ENCODE data around the gene COL15A1. TPM values are rescaled to one million over a fixed set of nuclear protein-coding genes. Genes with fewer than 3 reads are reported as not detected.

The COL15A1 gene
- total RNA-seq, 6 experiments from 2014 or later: 0.07 to 0.58 (median 0.11) TPM; not detected in 2

DNA sequence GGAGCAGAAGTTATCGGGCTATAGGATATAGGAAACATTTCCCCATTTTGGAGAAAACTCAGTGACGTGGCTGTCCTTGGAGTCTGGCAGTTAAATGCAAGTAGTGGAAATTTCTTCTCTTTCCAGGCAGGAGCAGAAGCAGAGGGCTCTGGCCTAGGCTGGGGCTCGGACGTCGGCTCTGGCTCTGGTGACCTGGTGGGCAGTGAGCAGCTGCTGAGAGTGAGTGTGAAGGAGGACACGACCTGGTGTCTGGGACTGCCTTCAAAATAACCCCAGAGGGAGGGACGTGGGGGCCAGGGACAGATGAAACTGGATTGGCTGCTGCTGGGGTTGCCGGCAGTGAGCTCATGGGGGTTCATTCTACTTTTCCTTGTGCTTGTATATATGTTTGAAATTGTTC lies 79.5 kb downstream of the COL15A1 start:
- WGBS (ENCODE audit: insufficient coverage, low coverage, low lambda C conversion rate, missing lambda C conversion rate): 62% methylated on average over 4 of the region's 8 CpGs
- intact Hi-C loops (cut with DNase I): no loop called here
- H3K4me1 ChIP-seq: no peaks in the 10 kb centered on the region
- DNase-seq (no peak), ATAC-seq (peak in 1 of 4 donors; percentile 39)
- TF ChIP-seq POLR2A (IDR thresholded peaks at IDR 0.05): no peak
- TF ChIP-seq, protein P1, sequence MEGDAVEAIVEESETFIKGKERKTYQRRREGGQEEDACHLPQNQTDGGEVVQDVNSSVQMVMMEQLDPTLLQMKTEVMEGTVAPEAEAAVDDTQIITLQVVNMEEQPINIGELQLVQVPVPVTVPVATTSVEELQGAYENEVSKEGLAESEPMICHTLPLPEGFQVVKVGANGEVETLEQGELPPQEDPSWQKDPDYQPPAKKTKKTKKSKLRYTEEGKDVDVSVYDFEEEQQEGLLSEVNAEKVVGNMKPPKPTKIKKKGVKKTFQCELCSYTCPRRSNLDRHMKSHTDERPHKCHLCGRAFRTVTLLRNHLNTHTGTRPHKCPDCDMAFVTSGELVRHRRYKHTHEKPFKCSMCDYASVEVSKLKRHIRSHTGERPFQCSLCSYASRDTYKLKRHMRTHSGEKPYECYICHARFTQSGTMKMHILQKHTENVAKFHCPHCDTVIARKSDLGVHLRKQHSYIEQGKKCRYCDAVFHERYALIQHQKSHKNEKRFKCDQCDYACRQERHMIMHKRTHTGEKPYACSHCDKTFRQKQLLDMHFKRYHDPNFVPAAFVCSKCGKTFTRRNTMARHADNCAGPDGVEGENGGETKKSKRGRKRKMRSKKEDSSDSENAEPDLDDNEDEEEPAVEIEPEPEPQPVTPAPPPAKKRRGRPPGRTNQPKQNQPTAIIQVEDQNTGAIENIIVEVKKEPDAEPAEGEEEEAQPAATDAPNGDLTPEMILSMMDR (IDR thresholded peaks at IDR 0.05): no peak
- no peaks in the 10 kb centered on the region for H3K9me3 ChIP-seq
- no peak overlapping the region for H3K27ac ChIP-seq
- H3K27me3 ChIP-seq: no peaks in the 10 kb centered on the region
- no peaks in the 10 kb centered on the region for H3K36me3 ChIP-seq
- H3K4me3 ChIP-seq: no peak overlapping the region

DNA sequence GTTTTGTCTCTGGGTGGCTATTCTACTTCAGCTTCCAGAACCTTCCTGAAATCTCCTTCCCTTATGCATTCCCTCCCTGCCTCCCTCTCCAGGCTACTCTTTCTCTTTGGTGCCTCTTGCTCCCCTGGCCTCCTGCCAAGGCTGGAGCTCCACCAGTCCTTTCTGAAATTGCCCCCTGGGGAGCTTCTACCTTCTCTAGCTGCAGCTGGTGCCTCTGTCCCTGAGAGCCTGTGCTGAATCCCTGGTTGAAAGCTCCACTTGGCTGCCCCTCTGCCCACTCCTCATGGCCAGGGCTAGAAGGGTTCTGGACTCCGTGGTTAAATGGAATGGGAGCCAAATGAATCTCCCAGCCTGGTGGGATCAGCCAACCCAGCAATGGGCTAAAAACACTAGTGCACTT lies 80.1 kb downstream of the COL15A1 start:
- H3K4me1 ChIP-seq: no peaks in the 10 kb centered on the region
- H3K4me3 ChIP-seq: no peak overlapping the region
- DNase-seq: no peak
- WGBS (ENCODE audit: insufficient coverage, low coverage, low lambda C conversion rate, missing lambda C conversion rate): 70% methylated on average over 1 of the region's 1 CpG
- no peaks in the 10 kb centered on the region for H3K36me3 ChIP-seq
- no peak overlapping the region for H3K27ac ChIP-seq
- no peaks in the 10 kb centered on the region for H3K9me3 ChIP-seq
- intact Hi-C loops (cut with DNase I): no loop called here
- no peaks in the 10 kb centered on the region for H3K27me3 ChIP-seq
- ATAC-seq: no peak
- TF ChIP-seq, protein P1 (IDR thresholded peaks at IDR 0.05): no peak
- TF ChIP-seq POLR2A (IDR thresholded peaks at IDR 0.05): no peak

DNA sequence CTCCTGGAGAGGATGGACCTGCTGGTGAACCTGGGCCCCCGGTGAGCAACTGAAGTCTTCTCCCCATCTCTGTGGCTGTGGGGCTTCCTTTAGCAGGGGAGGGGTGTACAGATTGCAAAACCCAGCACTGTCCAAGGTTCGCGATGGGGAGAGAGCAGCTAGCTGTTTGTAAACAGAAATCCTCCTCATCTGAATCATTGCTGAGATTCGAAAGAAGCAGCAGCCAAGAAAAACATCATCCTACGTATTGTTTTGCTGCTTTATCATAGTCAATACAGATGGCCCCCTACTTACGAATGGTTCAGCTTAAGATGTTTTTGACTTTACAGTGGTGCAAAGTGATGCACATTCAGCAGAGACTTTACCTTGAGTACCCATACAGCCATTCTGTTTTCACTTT lies 81.3 kb downstream of the COL15A1 start:
- Histone ChIP-seq H3K27ac (no peak overlapping the region), H3K4me3 (no peak overlapping the region), H3K4me1 (no peaks in the 10 kb centered on the region), H3K27me3 (no peaks in the 10 kb centered on the region), H3K9me3 (no peaks in the 10 kb centered on the region), H3K36me3 (no peaks in the 10 kb centered on the region)
- ATAC-seq (no peak), DNase-seq (no peak)
- TF ChIP-seq, protein P1 (IDR thresholded peaks at IDR 0.05): no peak
- intact Hi-C loops (cut with DNase I): no loop called here
- WGBS (ENCODE audit: insufficient coverage, low coverage, low lambda C conversion rate, missing lambda C conversion rate): 19% methylated on average over 3 of the region's 6 CpGs

DNA sequence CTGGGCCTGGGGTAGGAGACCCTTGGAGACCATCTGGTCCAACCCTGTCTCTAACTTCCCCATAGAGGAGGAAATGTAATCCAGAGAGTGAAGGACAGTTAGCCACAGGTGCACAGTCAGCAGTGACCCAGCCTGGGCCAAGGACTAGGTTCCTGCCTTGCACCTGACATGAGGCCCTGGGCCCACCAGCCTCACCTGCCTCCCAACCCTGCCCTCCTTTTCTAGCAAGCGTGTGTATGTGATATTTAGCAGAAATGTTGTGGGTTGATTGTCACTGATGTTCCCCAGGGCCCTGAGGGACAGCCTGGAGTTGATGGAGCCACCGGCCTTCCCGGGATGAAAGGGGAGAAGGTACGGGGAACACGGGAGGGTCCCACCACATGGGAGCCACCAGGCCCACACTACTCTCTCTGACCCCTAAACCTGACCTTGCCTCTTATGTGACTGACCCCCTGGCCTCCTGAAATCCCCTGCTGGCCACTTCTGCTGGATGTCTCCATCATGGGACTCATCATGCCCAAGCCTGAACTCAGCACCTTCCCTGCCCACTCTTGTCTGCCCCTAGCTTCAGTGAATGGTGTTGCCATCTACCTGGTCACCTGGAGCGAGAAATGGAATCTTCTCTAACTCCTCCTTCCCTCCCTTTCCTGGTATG lies 82.0 kb downstream of the COL15A1 start:
- TF ChIP-seq, protein P1 (IDR thresholded peaks at IDR 0.05): no peak
- no peak for TF ChIP-seq POLR2A (IDR thresholded peaks at IDR 0.05)
- ATAC-seq (no peak), DNase-seq (no peak)
- Histone ChIP-seq H3K4me1 (no peaks in the 10 kb centered on the region), H3K27me3 (no peaks in the 10 kb centered on the region), H3K36me3 (no peaks in the 10 kb centered on the region), H3K9me3 (no peaks in the 10 kb centered on the region), H3K4me3 (no peak overlapping the region), H3K27ac (no peak overlapping the region)
- WGBS (ENCODE audit: insufficient coverage, low coverage, low lambda C conversion rate, missing lambda C conversion rate): 93% methylated on average over 5 of the region's 6 CpGs
- intact Hi-C loops (cut with DNase I): no loop called here
